Spleen (tissue), 7 donors: ENCODE data around the gene TMTC4.

Experiments used
- POLR2A ChIP-seq, 3 donors: fragments of 450-650 bp; IDR thresholded peaks; one replicate each; pipeline ENCODE4 v1.5.1; 2017; ENCODE audit warnings: antibody characterized with exemption in 3 of 3, mild to moderate bottlenecking in 1 of 3
- TF ChIP-seq, protein P1 (sequence below), 11 experiments: fragments of 200-600 bp in 7 of 11; fragments of 450-650 bp in 4 of 11; sonication (generic) in 4 of 11; IDR thresholded peaks in 8 of 11; conservative IDR thresholded peaks in 3 of 11; 1 replicate in 7 of 11; 2 replicates in 4 of 11; pipeline versions ENCODE4 v1.4.0 to v1.8.0; 2016 to 2021; ENCODE audit warnings: antibody characterized with exemption in 11 of 11, inconsistent platforms in 4 of 11, mild to moderate bottlenecking in 1 of 11
- donor health status: DM: no; HTN: no; CAD: no; lungs with moderate emphysema.
- donor health status: DM: no; HTN: no; CAD: no.
- donor health status: DM: no; HTN: no; CAD: no.

GRCh38 chr13:100673376-100673712 lies 1.3 kb downstream of the TMTC4 start:
- TF ChIP-seq, protein P1, sequence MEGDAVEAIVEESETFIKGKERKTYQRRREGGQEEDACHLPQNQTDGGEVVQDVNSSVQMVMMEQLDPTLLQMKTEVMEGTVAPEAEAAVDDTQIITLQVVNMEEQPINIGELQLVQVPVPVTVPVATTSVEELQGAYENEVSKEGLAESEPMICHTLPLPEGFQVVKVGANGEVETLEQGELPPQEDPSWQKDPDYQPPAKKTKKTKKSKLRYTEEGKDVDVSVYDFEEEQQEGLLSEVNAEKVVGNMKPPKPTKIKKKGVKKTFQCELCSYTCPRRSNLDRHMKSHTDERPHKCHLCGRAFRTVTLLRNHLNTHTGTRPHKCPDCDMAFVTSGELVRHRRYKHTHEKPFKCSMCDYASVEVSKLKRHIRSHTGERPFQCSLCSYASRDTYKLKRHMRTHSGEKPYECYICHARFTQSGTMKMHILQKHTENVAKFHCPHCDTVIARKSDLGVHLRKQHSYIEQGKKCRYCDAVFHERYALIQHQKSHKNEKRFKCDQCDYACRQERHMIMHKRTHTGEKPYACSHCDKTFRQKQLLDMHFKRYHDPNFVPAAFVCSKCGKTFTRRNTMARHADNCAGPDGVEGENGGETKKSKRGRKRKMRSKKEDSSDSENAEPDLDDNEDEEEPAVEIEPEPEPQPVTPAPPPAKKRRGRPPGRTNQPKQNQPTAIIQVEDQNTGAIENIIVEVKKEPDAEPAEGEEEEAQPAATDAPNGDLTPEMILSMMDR (IDR thresholded peaks at IDR 0.05 in 8 of 11, conservative IDR thresholded peaks at IDR 0.05 in 3 of 11) = no peak
- no peak for TF ChIP-seq POLR2A (IDR thresholded peaks at IDR 0.05)
